KMS-11 (cell line): Measurements from ENCODE around the gene CBLN3.
"Not testable (repeated sequence)": the region's sequence is repeated elsewhere in the genome, so short reads cannot be mapped to it uniquely, and the experiment has no call there.

Experiments used
- H2AFZ ChIP-seq: fragments of 200-600 bp; sonication (generic); 2 replicates; pipeline ENCODE4 v1.6.1; 2016; ENCODE audit warnings: antibody characterized with exemption, mixed run types, low read depth
- H3K27ac ChIP-seq: fragments of 200-600 bp; sonication (generic); 2 replicates; pipeline ENCODE4 v1.6.1; 2016; ENCODE audit warnings: mild to moderate bottlenecking, mixed run types
- H3K27me3 ChIP-seq: fragments of 200-600 bp; sonication (generic); 2 replicates; pipeline ENCODE4 v1.6.1; 2017; ENCODE audit warnings: mild to moderate bottlenecking, low read depth, mixed run types, moderate library complexity; ENCODE audit not compliant: insufficient read depth
- H3K36me3 ChIP-seq: fragments of 200-600 bp; sonication (generic); 2 replicates; pipeline ENCODE4 v1.6.1; 2017; ENCODE audit warnings: mild to moderate bottlenecking, mixed run types; ENCODE audit not compliant: insufficient read depth
- H3K4me1 ChIP-seq: fragments of 200-600 bp; sonication (generic); 2 replicates; pipeline ENCODE4 v1.6.1; 2016; ENCODE audit warnings: mild to moderate bottlenecking, low read depth, mixed run types; ENCODE audit not compliant: poor library complexity, severe bottlenecking
- H3K4me2 ChIP-seq: fragments of 200-600 bp; sonication (generic); 2 replicates; pipeline ENCODE4 v1.7.0; 2016; ENCODE audit warnings: mild to moderate bottlenecking, mixed run types
- H3K4me3 ChIP-seq: fragments of 200-600 bp; sonication (generic); IDR thresholded peaks from 2 replicates; pipeline ENCODE4 v1.6.1; 2017; ENCODE audit warnings: low read depth, low read length, mixed read lengths; ENCODE audit not compliant: insufficient read depth
- H3K79me2 ChIP-seq: fragments of 200-600 bp; sonication (generic); 2 replicates; pipeline ENCODE4 v1.6.1; 2016; ENCODE audit warnings: low read depth, mixed run types; ENCODE audit not compliant: insufficient read depth
- H3K9ac ChIP-seq: fragments of 200-600 bp; sonication (generic); 2 replicates; pipeline ENCODE4 v1.6.1; 2016; ENCODE audit warnings: mild to moderate bottlenecking, mixed run types
- H4K20me1 ChIP-seq: fragments of 200-600 bp; sonication (generic); 2 replicates; pipeline ENCODE4 v1.6.1; 2016; ENCODE audit warnings: mild to moderate bottlenecking, mixed run types; ENCODE audit not compliant: insufficient read depth
- CTCF ChIP-seq: fragments of 200-600 bp; sonication (generic); conservative IDR thresholded peaks from 2 replicates; pipeline ENCODE4 v1.6.1; 2017; ENCODE audit warnings: low read depth, mild to moderate bottlenecking, antibody characterized with exemption, low read length, moderate library complexity, mixed read lengths

The CBLN3 gene

DNA sequence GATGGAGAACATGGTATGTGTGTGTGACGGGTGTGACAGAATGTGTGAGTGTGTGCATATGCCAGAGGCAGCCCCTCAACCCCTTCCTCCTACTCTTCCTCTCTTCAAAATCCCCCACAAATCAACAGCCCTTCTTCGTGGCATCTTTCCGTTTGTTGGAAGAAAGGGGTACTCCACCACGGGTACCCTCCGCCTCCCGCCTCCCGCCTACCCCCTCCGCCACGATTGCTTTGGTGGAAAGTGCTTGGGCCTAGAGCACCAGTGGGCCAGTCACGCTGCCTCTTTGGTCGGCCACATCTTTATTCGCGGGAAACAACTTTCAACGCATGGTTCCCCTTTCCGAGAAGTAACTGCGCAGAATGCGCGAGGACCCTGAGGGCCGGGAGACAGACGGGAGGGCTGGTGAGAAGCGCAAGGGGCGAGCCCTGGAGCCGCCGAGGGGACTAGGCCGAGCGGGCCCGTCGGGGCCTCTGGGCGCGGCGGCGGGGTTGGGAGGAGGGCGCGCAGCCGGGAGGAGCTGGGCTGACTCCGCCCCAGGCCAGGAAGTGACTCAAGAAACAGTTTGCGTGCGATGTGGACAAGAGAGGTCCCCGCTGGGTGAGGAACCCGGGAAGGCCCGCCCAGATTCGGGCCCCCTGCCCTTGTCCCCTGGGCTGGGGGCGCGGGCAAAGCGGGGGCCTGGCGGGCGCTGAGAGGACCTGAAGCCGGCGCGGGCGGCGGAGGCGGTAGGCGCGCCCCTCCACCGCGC, at the start of gene CBLN3, which contains the start of gene KHNYN:
Gene CBLN3, minus strand, starts transcription at position 274 of the 748 bp plus-strand sequence. CDS start 614 bp downstream, outside the sequence.
Gene KHNYN, plus strand, starts transcription at position 560 of the 748 bp plus-strand sequence. CDS start 777 bp downstream, outside the sequence.
- Histone ChIP-seq H3K4me2 (peak within 1 kb of the TSS; percentile 86), H3K27me3 (no peaks in the 10 kb centered on the region), H2AFZ (peak within 1 kb of the TSS; percentile 39; the same call in 1 of the 2 replicates), H3K79me2 (no peaks in the 10 kb centered on the region), H3K36me3 (no peaks in the 10 kb centered on the region), H3K9ac (peak within 1 kb of the TSS; percentile 87), H4K20me1 (no peaks in the 10 kb centered on the region), H3K4me1 (peaks cover 18% of the 10 kb centered on the region), H3K4me3 (no peak within 1 kb of the TSS), H3K27ac (peak within 1 kb of the TSS; percentile 94)
- TF ChIP-seq CTCF: no peak

DNA sequence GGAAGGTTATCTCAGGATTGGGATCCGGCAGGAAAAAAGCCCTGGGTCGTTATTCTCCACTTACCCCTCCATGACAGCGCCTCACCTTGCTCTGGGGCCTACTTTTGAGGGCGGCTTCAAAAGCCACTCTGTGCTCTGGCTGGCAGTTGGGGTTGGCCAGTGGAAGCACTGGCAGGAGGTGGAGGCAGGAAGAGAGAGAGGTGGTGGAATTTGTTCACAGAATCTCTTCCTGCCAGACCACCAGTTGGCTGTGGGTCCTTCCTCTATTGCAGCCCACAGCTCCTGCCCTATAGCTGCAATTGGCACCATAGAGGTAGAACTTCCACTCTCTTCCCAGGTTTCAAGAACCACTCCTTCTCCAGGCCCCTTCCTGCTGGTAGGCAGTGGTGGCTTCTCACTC, 45.8 kb upstream of the CBLN3 start:
- Histone ChIP-seq H3K27ac (no peak overlapping the region), H3K4me2 (no peak overlapping the region), H3K9ac (no peak overlapping the region), H3K4me1 (no peaks in the 10 kb centered on the region), H3K36me3 (no peaks in the 10 kb centered on the region), H3K4me3 (no peak overlapping the region), H3K27me3 (no peaks in the 10 kb centered on the region), H4K20me1 (no peaks in the 10 kb centered on the region), H3K79me2 (no peaks in the 10 kb centered on the region), H2AFZ (no peak overlapping the region)
- TF ChIP-seq CTCF: no peak

GRCh38 chr14:24473211-24473610, 43.7 kb upstream of the CBLN3 start:
- no peak for TF ChIP-seq CTCF
- Histone ChIP-seq H4K20me1 (no peaks in the 10 kb centered on the region), H3K4me1 (no peaks in the 10 kb centered on the region)

DNA sequence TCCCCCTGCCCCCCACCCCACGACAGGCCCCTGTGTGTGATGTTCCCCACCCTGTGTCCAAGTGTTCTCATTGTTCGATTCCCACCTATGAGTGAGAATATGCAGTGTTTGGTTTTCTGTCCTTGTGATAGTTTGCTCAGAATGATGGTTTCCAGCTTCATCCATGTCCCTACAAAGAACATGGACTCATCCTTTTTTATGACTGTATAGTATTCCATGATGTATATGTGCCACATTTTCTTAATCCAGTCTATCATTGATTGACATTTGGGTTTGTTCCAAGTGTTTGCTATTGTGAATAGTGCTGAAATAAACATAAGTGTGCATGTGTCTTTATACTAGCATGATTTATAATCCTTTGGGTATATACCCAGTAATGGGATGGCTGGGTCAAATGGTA, 41.0 kb upstream of the CBLN3 start:
- not testable (repeated sequence) for H3K4me2 ChIP-seq, H2AFZ ChIP-seq, H3K79me2 ChIP-seq, H3K4me3 ChIP-seq, H3K36me3 ChIP-seq, H4K20me1 ChIP-seq, H3K4me1 ChIP-seq, H3K27ac ChIP-seq, H3K27me3 ChIP-seq, H3K9ac ChIP-seq

More at GRCh38 chr14:24473211-24473610, 43.7 kb upstream of the CBLN3 start:
- Histone ChIP-seq H3K36me3 (no peaks in the 10 kb centered on the region), H2AFZ (no peak overlapping the region), H3K9ac (no peak overlapping the region), H3K27me3 (no peaks in the 10 kb centered on the region), H3K79me2 (no peaks in the 10 kb centered on the region), H3K4me2 (no peak overlapping the region), H3K27ac (no peak overlapping the region), H3K4me3 (no peak overlapping the region)

GRCh38 chr14:24465805-24466204, 36.3 kb upstream of the CBLN3 start:
- no peak overlapping the region for H3K9ac ChIP-seq
- H4K20me1 ChIP-seq: no peaks in the 10 kb centered on the region
- no peak overlapping the region for H3K4me2 ChIP-seq
- no peak for TF ChIP-seq CTCF
- H3K27me3 ChIP-seq: no peaks in the 10 kb centered on the region
- no peak overlapping the region for H3K27ac ChIP-seq
- H3K4me3 ChIP-seq: no peak overlapping the region
- H3K79me2 ChIP-seq: no peaks in the 10 kb centered on the region
- H2AFZ ChIP-seq: no peak overlapping the region
- H3K4me1 ChIP-seq: no peaks in the 10 kb centered on the region
- no peaks in the 10 kb centered on the region for H3K36me3 ChIP-seq
